NCI-H1417 (cell line): Measurements from ENCODE around the gene CLEC20A.

ENCODE experiments used
- DNase-seq, 3 experiments: peaks; one replicate each; lab custom pipeline; 2025; lab: John Stamatoyannopoulos, UW

CLEC20A gene

DNA sequence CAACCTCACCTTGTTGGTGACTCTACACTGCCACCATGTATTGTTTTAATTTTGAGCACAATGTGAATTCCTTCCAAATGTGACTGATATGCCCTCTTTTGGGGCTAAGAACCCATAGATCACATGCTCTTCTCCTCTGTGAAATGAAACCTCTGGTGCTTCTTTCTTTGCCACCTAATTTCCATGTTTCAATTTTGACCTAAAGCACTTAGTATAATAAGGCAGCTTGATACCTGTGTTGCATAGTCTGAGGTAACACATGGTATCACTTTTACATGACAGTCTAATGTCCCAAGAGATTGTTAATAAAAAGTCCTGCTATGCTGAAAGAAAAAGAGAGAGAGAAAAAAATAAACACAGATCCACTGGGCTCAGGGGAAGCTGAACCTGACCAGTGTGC, 24.2 kb downstream of the CLEC20A start:
- DNase-seq, result no peak

DNA sequence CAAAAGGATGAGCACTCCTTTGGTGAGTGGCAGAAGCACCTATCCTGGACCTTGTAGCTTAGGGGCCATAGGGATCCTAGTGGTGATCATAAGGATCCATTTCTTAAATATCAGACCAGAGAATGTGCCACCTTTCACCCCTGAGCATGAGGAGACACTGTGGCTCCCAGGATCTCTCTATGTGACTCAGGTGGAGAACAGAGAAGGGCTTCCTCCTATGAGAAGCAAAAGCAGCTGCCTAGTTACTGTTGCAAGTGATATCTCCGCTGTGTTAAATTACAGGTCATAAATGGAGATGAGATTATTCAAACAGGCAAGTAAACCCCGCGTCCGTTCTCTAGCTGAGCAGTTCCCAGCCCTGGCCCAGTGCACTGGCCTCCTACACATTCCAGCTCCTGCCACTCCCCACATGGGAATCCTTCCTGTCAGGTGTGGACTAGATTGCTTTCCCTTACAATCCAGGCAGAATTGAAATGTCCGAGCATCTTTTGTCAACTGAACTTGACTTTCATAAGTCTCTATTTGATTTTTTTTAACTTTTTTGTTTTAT, 26.3 kb downstream of the CLEC20A start:
- peak in 1 of 3 experiments; percentile 28 for DNase-seq

DNA sequence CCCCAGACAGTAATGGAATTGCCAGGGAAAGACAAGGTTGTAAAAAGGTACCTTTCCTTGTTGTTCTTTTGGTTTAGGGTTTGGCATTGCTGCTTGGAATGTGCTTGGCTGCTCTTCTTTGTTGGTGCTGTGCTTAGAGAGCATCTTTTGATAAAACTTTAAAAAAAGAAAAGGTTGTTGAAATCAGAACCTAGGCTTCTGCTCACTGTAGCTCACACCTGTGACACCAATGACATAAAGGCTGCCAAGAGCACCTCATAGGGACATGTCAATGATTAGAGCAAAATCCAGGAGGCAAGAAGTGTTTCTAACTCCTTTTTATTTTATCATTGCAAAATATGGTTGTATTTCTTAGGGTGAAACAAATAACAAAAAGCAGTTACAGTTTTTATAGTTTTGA, 28.9 kb downstream of the CLEC20A start:
- DNase-seq, result no peak

GRCh38 chr1:178465011-178465410, 31.8 kb downstream of the CLEC20A start:
- no peak for DNase-seq

- DNase-seq, result no peak
Observed at GRCh38 chr1:178464566-178464965, 32.2 kb downstream of the CLEC20A start.

DNA sequence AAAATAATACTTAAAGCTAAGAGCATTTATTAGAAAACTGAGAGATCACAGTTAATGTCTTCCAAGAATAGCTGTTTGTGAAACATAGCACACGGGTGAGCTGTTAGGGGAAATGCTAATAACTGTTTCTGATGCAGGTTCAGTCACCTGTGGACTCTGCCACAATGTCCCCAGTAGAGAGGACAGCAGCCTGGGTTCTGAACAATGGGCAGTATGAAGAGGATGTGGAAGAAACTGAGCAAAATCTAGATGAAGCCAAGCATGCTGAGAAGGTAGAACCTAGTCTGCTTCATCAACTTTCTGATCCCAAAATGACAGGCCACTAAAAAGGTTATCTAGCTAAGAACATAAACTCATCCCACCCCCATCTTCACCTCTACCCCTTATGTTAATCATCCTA, 32.6 kb downstream of the CLEC20A start:
- no peak for DNase-seq

- DNase-seq, result no peak
Observed at GRCh38 chr1:178461701-178462100, 35.1 kb downstream of the CLEC20A start.

GRCh38 chr1:178461104-178461503, 35.7 kb downstream of the CLEC20A start:
- no peak for DNase-seq

GRCh38 chr1:178458203-178458602, 38.6 kb downstream of the CLEC20A start:
- no peak for DNase-seq

DNA sequence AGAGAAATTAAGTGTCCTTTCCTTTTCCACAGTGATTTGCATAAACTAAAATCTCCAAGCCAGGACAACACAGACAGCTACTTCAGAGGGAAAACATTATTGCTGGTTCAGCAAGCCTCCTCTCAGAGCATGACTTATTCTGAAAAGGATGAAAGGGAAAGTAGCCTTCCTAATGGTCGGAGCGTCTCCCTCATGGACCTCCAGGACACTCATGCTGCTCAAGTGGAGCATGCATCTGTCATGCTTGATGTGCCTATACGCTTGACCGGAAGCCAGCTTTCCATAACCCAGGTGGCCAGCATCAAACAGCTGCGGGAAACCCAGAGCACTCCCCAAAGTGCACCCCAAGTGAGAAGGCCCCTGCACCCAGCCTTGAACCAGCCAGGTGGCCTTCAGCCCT, 39.1 kb downstream of the CLEC20A start:
- peak in 1 of 3 experiments; percentile 80 for DNase-seq

- DNase-seq, result peak in 1 of 3 experiments; percentile 30
Observed at GRCh38 chr1:178456472-178456871, 40.3 kb downstream of the CLEC20A start.

GRCh38 chr1:178452013-178452412, 44.8 kb downstream of the CLEC20A start:
- DNase-seq, result no peak

DNA sequence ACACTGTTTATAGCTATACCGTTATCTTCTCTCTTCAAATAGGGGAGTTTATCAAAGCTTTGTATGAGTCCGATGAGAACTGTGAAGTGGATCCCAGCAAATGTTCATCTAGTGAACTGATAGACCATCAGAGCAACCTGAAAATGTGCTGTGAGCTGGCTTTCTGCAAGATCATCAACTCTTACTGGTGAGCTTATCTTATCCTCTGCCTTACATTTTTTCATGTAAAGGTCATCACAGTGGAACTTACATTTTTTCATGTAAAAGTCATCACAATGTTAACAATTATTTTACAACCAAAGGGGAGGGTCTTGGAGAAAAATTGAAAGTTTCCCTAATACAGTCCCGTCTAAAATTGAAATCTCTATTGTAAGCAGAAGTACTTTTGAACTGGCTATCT, 45.2 kb downstream of the CLEC20A start:
- no peak for DNase-seq

DNA sequence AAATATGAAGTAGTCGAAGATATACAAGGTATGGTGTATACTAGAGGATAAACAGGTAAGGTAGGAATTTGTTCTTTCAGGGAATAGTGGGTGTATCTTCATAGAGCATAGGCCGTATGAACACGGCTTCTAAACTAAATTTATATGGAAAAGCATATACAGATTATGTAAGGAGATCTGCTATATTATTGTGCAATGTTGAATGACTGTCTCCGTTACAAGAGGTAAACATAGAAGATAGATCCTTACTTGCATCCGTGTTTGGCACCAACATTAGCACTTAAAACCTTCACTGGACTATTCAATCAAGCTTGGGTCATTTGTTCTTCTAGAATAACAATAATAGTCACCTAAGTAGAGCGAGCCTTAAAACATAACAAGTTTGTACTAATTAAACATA, 45.9 kb downstream of the CLEC20A start:
- DNase-seq, result no peak

GRCh38 chr1:178442925-178443324, 53.8 kb downstream of the CLEC20A start:
- no peak for DNase-seq

DNA sequence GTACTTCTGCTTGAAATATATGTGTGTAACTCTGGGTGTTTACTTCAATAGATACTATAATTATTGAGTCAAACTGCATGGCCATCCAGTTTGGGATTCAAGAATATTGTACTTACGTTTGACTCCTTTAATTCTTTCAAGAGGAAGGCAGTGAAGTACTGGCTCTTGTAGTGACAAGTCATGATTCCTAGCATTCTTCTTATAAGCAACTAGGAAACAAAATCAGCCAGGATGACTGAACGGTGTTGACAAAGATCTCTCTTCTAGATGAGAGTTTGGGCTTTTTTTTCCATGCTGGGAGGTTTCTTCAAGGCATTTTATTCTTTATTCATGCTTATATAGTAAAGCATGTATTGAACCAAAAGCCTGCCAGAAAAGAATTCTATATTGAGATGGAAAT, 58.3 kb downstream of the CLEC20A start:
- DNase-seq, result no peak

DNA sequence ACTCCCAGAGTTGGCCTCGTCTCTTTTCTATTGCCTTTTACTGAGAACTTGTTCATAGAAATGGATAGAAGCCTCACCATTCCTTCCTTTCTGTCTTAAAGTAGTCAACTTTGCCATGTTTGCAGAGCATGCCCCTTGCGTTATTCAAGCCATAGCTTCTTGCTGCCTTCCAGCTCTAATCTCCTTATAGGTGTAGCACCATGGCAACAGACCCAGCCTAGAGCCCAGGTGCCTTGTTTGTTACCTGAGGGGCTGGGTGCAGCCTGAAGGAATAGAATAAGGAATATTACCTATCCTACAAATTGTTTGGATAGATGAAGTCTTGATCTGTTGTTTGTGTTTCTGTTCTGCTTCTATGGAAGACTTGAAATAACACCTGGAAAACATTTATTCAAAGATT, 59.9 kb downstream of the CLEC20A start:
- DNase-seq, result no peak

DNA sequence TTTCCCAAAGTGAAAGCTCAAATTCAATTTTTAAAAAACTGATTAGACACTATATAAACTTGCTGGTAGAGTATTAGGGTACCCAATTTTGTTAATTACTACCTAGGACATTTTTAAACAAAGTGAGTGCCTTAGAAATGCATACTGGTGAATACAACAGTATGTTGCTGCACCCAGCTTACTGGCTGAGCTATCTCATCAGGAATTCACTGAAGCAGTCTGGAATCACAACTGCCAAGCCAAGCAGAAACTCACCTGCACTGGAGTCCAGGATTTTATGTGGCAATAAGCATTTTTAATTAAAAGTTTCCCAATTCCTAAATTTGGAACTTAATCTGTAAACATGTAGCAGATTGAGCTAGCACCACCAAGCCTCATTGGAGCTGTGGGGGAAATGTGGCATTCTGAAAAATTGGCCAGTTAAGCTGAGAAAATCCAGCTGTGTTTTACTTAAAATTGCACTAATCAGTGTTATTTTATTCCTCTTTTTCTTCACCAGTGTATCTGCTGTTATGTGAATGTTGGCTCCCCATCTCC, 61.8 kb downstream of the CLEC20A start:
- DNase-seq, result peak in 1 of 3 experiments; percentile 4

DNA sequence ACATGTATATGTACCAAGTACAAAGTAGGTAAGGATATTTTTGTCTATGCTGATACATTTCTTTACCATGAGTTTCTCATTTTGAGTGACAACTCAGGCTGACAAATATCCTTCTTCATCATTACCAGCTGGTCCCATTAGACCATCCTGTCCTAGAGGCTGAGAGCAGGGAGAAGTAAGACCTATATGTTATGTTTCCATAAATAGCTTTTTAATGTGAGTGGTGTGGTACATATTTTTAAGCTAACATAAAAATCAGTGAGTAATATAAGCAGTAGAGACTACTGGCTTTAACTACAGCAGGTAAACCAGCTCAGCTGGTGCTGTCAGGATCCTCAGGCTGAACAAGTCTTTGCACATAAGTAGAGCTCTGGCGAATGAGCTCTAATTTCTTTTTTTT, 62.4 kb downstream of the CLEC20A start:
- no peak for DNase-seq
